Urinary bladder (tissue), 4 donors: ENCODE data around the gene TTC31. TPM values are rescaled to one million over a fixed set of nuclear protein-coding genes. Genes with fewer than 3 reads are reported as not detected.
A peak's percentile ranks its signal among the peaks of the same experiment; 100 is the strongest.

Experiments
- DNase-seq: peaks from one replicate; pipeline ENCODE4 v3.0.0-alpha.2; 2015; ENCODE audit errors: extremely low spot score
- H3K27ac ChIP-seq: one replicate; pipeline ENCODE4 v1.5.1; 2013; ENCODE audit warnings: low read depth, mild to moderate bottlenecking, moderate library complexity
- H3K36me3 ChIP-seq: one replicate; pipeline ENCODE4 v1.6.1; 2013; ENCODE audit warnings: mild to moderate bottlenecking, moderate library complexity; ENCODE audit not compliant: insufficient read depth
- H3K4me1 ChIP-seq: one replicate; pipeline ENCODE4 v1.6.1; 2013; ENCODE audit warnings: mild to moderate bottlenecking, moderate library complexity; ENCODE audit not compliant: insufficient read depth
- H3K4me3 ChIP-seq: one replicate; pipeline ENCODE4 v1.5.1; 2013; ENCODE audit warnings: low read depth, low read length
- WGBS: extraction: QIAGEN DNeasy Blood & Tissue Kit; methylation state at CpG from one replicate; pipeline ENCODE4 v1.1.7; 2013; 5-methylcytosine and 5-hydroxymethylcytosine counted together
- polyA plus RNA-seq: library from polyadenylated mRNA; stranded (reverse); fragments of 200-250 nt; gene quantifications from one replicate; pipeline ENCODE4 v1.2.3, GENCODE V29; 2013
- total RNA-seq: library from RNA; depleted of rRNA; stranded (reverse); fragments of >200 nt; gene quantifications from one replicate; pipeline ENCODE4 v1.2.3, GENCODE V29; 2014
- donor health status: healthy with polysubstance abuse.
- donor health status: healthy.

The TTC31 gene
- total and polyA plus RNA-seq, 2 donors = 10.8 to 20.9 TPM

- H3K36me3 ChIP-seq = no peaks in the 10 kb centered on the region
- WGBS = 86% methylated on average over 11 of the region's 11 CpGs
- no peak within 1 kb of the TSS for H3K27ac ChIP-seq
- H3K4me3 ChIP-seq = no peak within 1 kb of the TSS
- no peak for DNase-seq
- no peaks in the 10 kb centered on the region for H3K4me1 ChIP-seq
Observed at GRCh38 chr2:74525717-74526648, 43.1 kb downstream of the TTC31 start, which contains the start of gene DQX1. TSS of gene DQX1 (minus strand) at chr2:74526231. CDS start at chr2:74525729, 502 bp downstream.

- no peak overlapping the region for H3K4me3 ChIP-seq
- DNase-seq = no peak
- 98% methylated on average over 11 of the region's 11 CpGs for WGBS
- H3K36me3 ChIP-seq = no peaks in the 10 kb centered on the region
- no peaks in the 10 kb centered on the region for H3K4me1 ChIP-seq
- H3K27ac ChIP-seq = no peak overlapping the region
Observed at GRCh38 chr2:74526649-74527230, 43.9 kb downstream of the TTC31 start.

GRCh38 chr2:74527741-74528140, 44.9 kb downstream of the TTC31 start:
- Histone ChIP-seq H3K27ac (no peak overlapping the region), H3K4me3 (no peak overlapping the region), H3K36me3 (no peaks in the 10 kb centered on the region), H3K4me1 (no peaks in the 10 kb centered on the region)
- DNase-seq = no peak
- 96% methylated on average over 9 of the region's 9 CpGs for WGBS

GRCh38 chr2:74528600-74529356, 45.9 kb downstream of the TTC31 start:
- H3K27ac ChIP-seq = peak overlapping the region; percentile 81
- no peak for DNase-seq
- H3K4me1 ChIP-seq = no peaks in the 10 kb centered on the region
- 16% methylated on average over 29 of the region's 29 CpGs for WGBS
- H3K4me3 ChIP-seq = peak overlapping the region; percentile 88
- H3K36me3 ChIP-seq = no peaks in the 10 kb centered on the region

- Histone ChIP-seq H3K36me3 (no peaks in the 10 kb centered on the region), H3K4me1 (no peaks in the 10 kb centered on the region), H3K27ac (peak within 1 kb of the TSS; percentile 81), H3K4me3 (peak within 1 kb of the TSS; percentile 88)
- peak; percentile 98 for DNase-seq
- under 1% methylated on average over 87 of the region's 87 CpGs for WGBS
Observed at GRCh38 chr2:74529357-74530238, 46.7 kb downstream of the TTC31 start, which contains the start of the genes AUP1 and HTRA2. TSS of gene AUP1 (minus strand) at chr2:74529706. CDS start at chr2:74529629, 77 bp downstream. TSS of gene HTRA2 (plus strand) at chr2:74529933. CDS start at chr2:74530007, 74 bp downstream.

GRCh38 chr2:74530239-74531187, 47.6 kb downstream of the TTC31 start:
- WGBS = 1% methylated on average over 54 of the region's 54 CpGs
- no peak for DNase-seq
- peak overlapping the region; percentile 88 for H3K4me3 ChIP-seq
- no peaks in the 10 kb centered on the region for H3K36me3 ChIP-seq
- H3K4me1 ChIP-seq = no peaks in the 10 kb centered on the region
- H3K27ac ChIP-seq = peak overlapping the region; percentile 46

- WGBS = 82% methylated on average over 7 of the region's 7 CpGs
- Histone ChIP-seq H3K4me1 (no peaks in the 10 kb centered on the region), H3K36me3 (no peaks in the 10 kb centered on the region), H3K27ac (no peak overlapping the region), H3K4me3 (no peak overlapping the region)
- DNase-seq = no peak
Observed at GRCh38 chr2:74531666-74532065, 48.8 kb downstream of the TTC31 start.

DNA sequence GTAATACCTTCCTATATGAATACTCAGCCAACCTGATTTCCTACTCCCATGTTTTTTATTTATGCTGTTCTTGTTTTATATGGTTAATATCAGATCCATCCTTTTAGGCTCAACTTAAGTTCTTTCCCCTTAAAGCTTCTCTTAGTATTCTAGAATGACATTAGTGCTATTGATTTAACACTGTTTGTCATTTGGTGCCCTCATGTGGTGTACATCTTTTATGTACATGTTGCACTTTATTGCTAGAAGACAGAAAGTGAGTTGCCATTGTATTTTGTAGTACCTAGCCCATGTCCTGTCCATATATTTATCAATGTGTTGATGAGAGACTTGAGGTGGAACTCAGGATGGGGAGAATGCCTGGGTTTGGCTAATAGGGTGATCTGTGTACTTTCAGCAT, 49.3 kb downstream of the TTC31 start:
- Histone ChIP-seq H3K4me3 (no peak overlapping the region), H3K36me3 (no peaks in the 10 kb centered on the region), H3K4me1 (no peaks in the 10 kb centered on the region), H3K27ac (no peak overlapping the region)
- no peak for DNase-seq

DNA sequence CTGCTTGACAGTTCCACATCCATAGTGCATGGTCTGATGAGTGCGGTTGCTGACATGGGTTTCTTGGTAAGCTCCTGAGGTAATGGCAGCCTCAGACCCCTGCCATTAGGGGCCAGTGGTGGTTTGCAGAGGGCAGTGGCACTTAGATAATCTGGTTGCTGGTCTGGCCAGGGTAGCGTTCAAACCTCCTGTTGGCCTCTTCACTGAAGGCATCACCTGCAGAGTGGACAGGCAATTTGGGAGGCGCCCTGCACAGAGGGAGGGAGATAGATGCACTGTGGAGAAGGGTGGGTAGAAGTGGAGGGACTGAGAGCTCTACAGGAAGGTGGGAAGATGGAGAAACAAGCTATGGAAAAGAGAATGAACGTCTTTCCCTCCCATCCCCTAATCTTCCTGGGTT, 50.6 kb downstream of the TTC31 start:
- Histone ChIP-seq H3K4me3 (no peak overlapping the region), H3K4me1 (no peaks in the 10 kb centered on the region), H3K27ac (no peak overlapping the region), H3K36me3 (no peaks in the 10 kb centered on the region)
- 77% methylated on average over 4 of the region's 4 CpGs for WGBS
- DNase-seq = no peak

GRCh38 chr2:74534411-74534810, 51.5 kb downstream of the TTC31 start:
- Histone ChIP-seq H3K36me3 (no peaks in the 10 kb centered on the region), H3K27ac (no peak overlapping the region), H3K4me1 (no peaks in the 10 kb centered on the region), H3K4me3 (no peak overlapping the region)
- no peak for DNase-seq
- 77% methylated on average over 12 of the region's 12 CpGs for WGBS

- WGBS = 91% methylated on average over 10 of the region's 10 CpGs
- DNase-seq = no peak
- Histone ChIP-seq H3K36me3 (no peaks in the 10 kb centered on the region), H3K4me1 (no peaks in the 10 kb centered on the region), H3K4me3 (no peak overlapping the region), H3K27ac (no peak overlapping the region)
Observed at GRCh38 chr2:74535440-74535965, 52.6 kb downstream of the TTC31 start.
